SU-DHL-6 (cell line): ENCODE data around the gene CABCOCO1.

Experiments
- CTCF ChIP-seq: fragments of 200-600 bp; sonication (generic); IDR thresholded peaks from one replicate; pipeline ENCODE4 v1.5.1; 2017; ENCODE audit warnings: antibody characterized with exemption, mild to moderate bottlenecking, low read length, moderate library complexity; ENCODE audit not compliant: insufficient read depth, poor library complexity, severe bottlenecking
- EZH2phosphoT487 ChIP-seq: fragments of 200-600 bp; sonication (generic), shearing (Covaris generic); conservative IDR thresholded peaks from 2 replicates; pipeline ENCODE4 v1.6.1; 2018; ENCODE audit warnings: mild to moderate bottlenecking, antibody characterized with exemption, low read length, moderate library complexity, mixed read lengths

GRCh38 chr10:61801484-61801883 is 138.8 kb downstream of the CABCOCO1 start:
- TF ChIP-seq CTCF (no peak), EZH2phosphoT487 (no peak)
